Activated CD8-positive, alpha-beta T cell treated with anti-CD3 and anti-CD28 coated beads for 36 hours (primary cell): ENCODE data around the gene XRCC5. TPM values are rescaled to one million over a fixed set of nuclear protein-coding genes. Genes with fewer than 3 reads are reported as not detected.

Source experiments
- ATAC-seq: fragments of 200-7000 bp; cut with Tn5 transposase; one replicate; pipeline ENCODE4 v1.10.0; 2021; ENCODE audit warnings: mild to moderate bottlenecking, moderate library complexity
- CTCF ChIA-PET: fragments of 350-600 bp; sonication (Branson Sonifier 250); formaldehyde crosslinking; loops from one replicate; lab custom pipeline; 2021; ENCODE audit warnings: antibody characterized with exemption; lab: Charles Lee
- POLR2A ChIA-PET: fragments of 350-600 bp; sonication (Branson Sonifier 250); formaldehyde crosslinking; loops from one replicate; lab custom pipeline; 2021; ENCODE audit warnings: antibody characterized with exemption; lab: Charles Lee
- DNase-seq: peaks from one replicate; pipeline ENCODE4 v3.0.0-alpha.2; 2020
- H3K27ac Mint-ChIP-seq: one replicate; pipeline ENCODE4 v1.8.0; 2021; ENCODE audit warnings: mild to moderate bottlenecking, mixed read lengths
- H3K27me3 Mint-ChIP-seq: one replicate; pipeline ENCODE4 v1.8.0; 2021; ENCODE audit warnings: mixed read lengths
- H3K36me3 Mint-ChIP-seq: one replicate; pipeline ENCODE4 v1.8.0; 2021; ENCODE audit warnings: low read depth, mixed read lengths
- H3K4me1 Mint-ChIP-seq: one replicate; pipeline ENCODE4 v1.8.0; 2021; ENCODE audit warnings: low read depth, mixed read lengths
- H3K4me3 Mint-ChIP-seq: one replicate; pipeline ENCODE4 v1.8.0; 2021; ENCODE audit warnings: mild to moderate bottlenecking, moderate library complexity, mixed read lengths
- H3K9me3 Mint-ChIP-seq: one replicate; pipeline ENCODE4 v1.8.0; 2021; ENCODE audit warnings: mixed read lengths
- CTCF ChIP-seq: fragments of 200-600 bp; IDR thresholded peaks from one replicate; pipeline ENCODE4 v1.8.0; 2022; ENCODE audit warnings: antibody characterized with exemption, mild to moderate bottlenecking
- intact Hi-C: fragments of 100-400 bp; cut with micrococcal nuclease; formaldehyde crosslinking; loops from one replicate; pipeline ENCODE4 v1.10.0; 2022
- total RNA-seq, 2 experiments: library from RNA; stranded (reverse); gene quantifications; one replicate each; pipeline ENCODE4 v1.2.3, GENCODE V29; 2021

XRCC5 gene
- total RNA-seq, 2 experiments from 2014 or later = 541 to 544 TPM

GRCh38 chr2:216246766-216247165 lies 137.6 kb downstream of the XRCC5 start:
- no peak for ATAC-seq
- H3K9me3 Mint-ChIP-seq = peaks cover 4% of the 10 kb centered on the region
- no peaks in the 10 kb centered on the region for H3K27me3 Mint-ChIP-seq
- no peaks in the 10 kb centered on the region for H3K36me3 Mint-ChIP-seq
- ChIA-PET CTCF (no interaction called here), POLR2A (no interaction called here)
- H3K4me1 Mint-ChIP-seq = peaks cover 3% of the 10 kb centered on the region
- no peak for TF ChIP-seq CTCF
- no peak for DNase-seq
- intact Hi-C loops = no loop called here
- no peak overlapping the region for H3K27ac Mint-ChIP-seq
- no peak overlapping the region for H3K4me3 Mint-ChIP-seq

Other genes with a start within 250 kb of the XRCC5 start
- gene MREG, start 95.8 kb upstream of the XRCC5 start, total RNA-seq = 10 to 100 TPM in 1 of 2 experiments, 1 to 10 TPM in 1; 8.0 to 10.9 TPM
- gene PECR, start 27.5 kb upstream of the XRCC5 start, total RNA-seq = 10 to 100 TPM; 21.1 to 22.5 TPM
- under 1 TPM; 0.76 to 0.83 TPM for gene TMEM169, start 27.4 kb upstream of the XRCC5 start, total RNA-seq